Prostate gland (tissue), 2 donors: ENCODE data around the gene NDRG2.

Source experiments
- CTCF ChIP-seq, 4 experiments: fragments of 200-600 bp in 2 of 4; fragments of 450-650 bp in 2 of 4; sonication (generic) in 2 of 4; IDR thresholded peaks; 1 replicate in 3 of 4; 2 replicates in 1 of 4; pipeline ENCODE4 v1.5.1; 2016 to 2019; ENCODE audit warnings: antibody characterized with exemption in 4 of 4, mild to moderate bottlenecking in 2 of 4, moderate library complexity in 2 of 4
- POLR2A ChIP-seq: fragments of 450-650 bp; IDR thresholded peaks from one replicate; pipeline ENCODE4 v1.6.1; 2016; ENCODE audit warnings: antibody characterized with exemption, mild to moderate bottlenecking

- no peak for TF ChIP-seq POLR2A
- TF ChIP-seq CTCF (IDR thresholded peaks at IDR 0.05), result peak; percentile 91 to 100 (median 94)
Observed at GRCh38 chr14:21014761-21015190, 10.1 kb downstream of the NDRG2 start.
